ENCODE measurements around the gene VPS13A. TPM values are rescaled to one million over a fixed set of nuclear protein-coding genes. Genes with fewer than 3 reads are reported as not detected.
A peak's percentile ranks its signal among the peaks of the same experiment; 100 is the strongest.

The VPS13A gene
- total RNA-seq, 1 donor from 2014 or later, result 37.8 TPM

GRCh38 chr9:77427256-77427927 is 250.1 kb downstream of the VPS13A start:
- DNase-seq (ENCODE audit: extremely low spot score in 2 of 2), result no peak
- no peak overlapping the region for H3K4me3 ChIP-seq
- TF ChIP-seq POLR2AphosphoS5 (IDR thresholded peaks at IDR 0.05; ENCODE audit: insufficient read depth in 1 of 2, low read depth in 1 of 2) (no peak), CTCF (IDR thresholded peaks at IDR 0.05) (no peak), POLR2A (IDR thresholded peaks at IDR 0.05) (no peak)
- peaks cover 0 to 7% of the 10 kb centered on the region in 2 donors for H3K36me3 ChIP-seq
- no peaks in the 10 kb centered on the region for H3K4me1 ChIP-seq
- intact Hi-C loops (cut with DNase I), result no loop called here
- no peaks in the 10 kb centered on the region for H3K9me3 ChIP-seq
- H3K27me3 ChIP-seq, result no peaks in the 10 kb centered on the region
- H3K27ac ChIP-seq, result no peak overlapping the region

- Histone ChIP-seq H3K27me3 (no peaks in the 10 kb centered on the region), H3K36me3 (peaks cover 0 to 6% of the 10 kb centered on the region in 2 donors), H3K4me3 (no peak overlapping the region), H3K4me1 (peaks cover 7% of the 10 kb centered on the region), H3K27ac (no peak overlapping the region), H3K9me3 (no peaks in the 10 kb centered on the region)
- intact Hi-C loops (cut with DNase I), result loop anchor here (5.0 to 10.0 kb wide), 2 partner anchors 322 to 605 kb away; partner anchors contain the start of gene GNAQ
- DNase-seq (ENCODE audit: extremely low spot score in 2 of 2), result no peak
- TF ChIP-seq POLR2A (IDR thresholded peaks at IDR 0.05) (no peak), POLR2AphosphoS5 (IDR thresholded peaks at IDR 0.05; ENCODE audit: insufficient read depth in 1 of 2, low read depth in 1 of 2) (no peak), CTCF (IDR thresholded peaks at IDR 0.05) (no peak)
These were observed 252.6 kb downstream of the VPS13A start for GRCh38 chr9:77429928-77430327.

- DNase-seq (ENCODE audit: extremely low spot score in 2 of 2), result no peak
- TF ChIP-seq POLR2A (IDR thresholded peaks at IDR 0.05) (no peak), POLR2AphosphoS5 (IDR thresholded peaks at IDR 0.05; ENCODE audit: insufficient read depth in 1 of 2, low read depth in 1 of 2) (no peak), CTCF (IDR thresholded peaks at IDR 0.05) (no peak)
- Histone ChIP-seq H3K27ac (no peak overlapping the region), H3K4me3 (no peak overlapping the region), H3K4me1 (peaks cover 7% of the 10 kb centered on the region), H3K36me3 (no peaks in the 10 kb centered on the region), H3K9me3 (no peaks in the 10 kb centered on the region), H3K27me3 (no peaks in the 10 kb centered on the region)
- intact Hi-C loops (cut with DNase I), result loop anchor here (5.0 to 10.0 kb wide), 2 partner anchors 320 to 603 kb away; partner anchors contain the start of gene GNAQ
These were observed 254.7 kb downstream of the VPS13A start for GRCh38 chr9:77432053-77432452.

GRCh38 chr9:77433675-77434445 is 256.5 kb downstream of the VPS13A start:
- TF ChIP-seq POLR2AphosphoS5 (IDR thresholded peaks at IDR 0.05; ENCODE audit: insufficient read depth in 1 of 2, low read depth in 1 of 2), result no peak
- peak; percentile 71 to 85 (median 81) for TF ChIP-seq CTCF (IDR thresholded peaks at IDR 0.05)
- no peak for TF ChIP-seq POLR2A (IDR thresholded peaks at IDR 0.05)
- intact Hi-C loops (cut with DNase I), result loop anchor here (5.0 to 10.0 kb wide), 2 partner anchors 318 to 601 kb away; partner anchors contain the start of gene GNAQ
- Histone ChIP-seq H3K9me3 (no peaks in the 10 kb centered on the region), H3K27ac (no peak overlapping the region), H3K36me3 (no peaks in the 10 kb centered on the region), H3K4me3 (no peak overlapping the region), H3K27me3 (no peaks in the 10 kb centered on the region), H3K4me1 (peaks cover 7% of the 10 kb centered on the region)
- no peak for DNase-seq (ENCODE audit: extremely low spot score in 2 of 2)
